Measurements from ENCODE around the gene MYO19.
"Not testable (repeated sequence)": the region's sequence is repeated elsewhere in the genome, so short reads cannot be mapped to it uniquely, and the experiment has no call there.

MYO19 gene

DNA sequence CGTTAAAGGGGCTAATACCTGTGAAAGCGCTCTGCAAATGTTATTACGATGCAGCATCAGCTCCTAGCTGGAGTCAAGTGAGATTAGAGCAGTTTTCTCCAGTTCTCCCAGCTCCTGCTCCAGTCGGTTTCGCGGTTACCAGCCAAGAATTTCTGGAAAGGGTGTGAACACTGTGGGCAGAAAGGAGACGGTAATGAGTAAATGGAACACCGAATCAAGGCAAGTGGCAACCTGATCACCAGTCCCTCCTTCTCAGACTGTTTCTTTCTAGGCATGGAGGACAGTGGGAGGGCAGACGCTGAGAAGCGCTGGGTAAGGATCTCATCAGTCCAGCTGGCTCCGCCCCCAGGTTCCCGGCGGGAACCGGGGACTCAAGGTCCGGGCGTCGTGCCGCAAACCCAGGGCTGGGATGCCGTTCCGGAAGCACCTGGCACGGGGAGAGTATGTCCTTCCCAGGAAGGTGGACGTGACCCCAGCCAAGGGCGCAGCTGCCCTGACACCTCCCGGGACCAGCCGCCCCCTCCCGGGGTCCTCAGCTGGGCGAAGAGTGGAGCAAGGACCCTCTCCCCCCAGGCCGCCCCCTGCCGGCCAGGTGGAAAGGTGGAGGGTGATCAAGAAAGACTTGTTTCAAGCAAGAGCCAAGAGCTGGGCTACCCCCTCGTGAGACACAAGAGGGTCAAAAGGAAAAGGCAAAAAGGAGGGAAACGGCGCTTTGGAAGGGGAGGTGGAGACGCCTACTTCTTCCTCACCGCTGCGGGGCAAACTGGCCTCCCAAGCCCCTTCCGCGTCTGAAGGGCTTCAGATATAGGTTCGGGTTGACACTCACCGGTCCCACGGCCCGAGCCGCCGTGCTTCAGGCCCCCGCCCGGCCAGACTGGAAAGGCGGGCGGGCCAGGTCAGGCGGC lies 481 bp downstream of the MYO19 start:
- DNase-seq (ENCODE audit: low spot score), result peak; percentile 64

DNA sequence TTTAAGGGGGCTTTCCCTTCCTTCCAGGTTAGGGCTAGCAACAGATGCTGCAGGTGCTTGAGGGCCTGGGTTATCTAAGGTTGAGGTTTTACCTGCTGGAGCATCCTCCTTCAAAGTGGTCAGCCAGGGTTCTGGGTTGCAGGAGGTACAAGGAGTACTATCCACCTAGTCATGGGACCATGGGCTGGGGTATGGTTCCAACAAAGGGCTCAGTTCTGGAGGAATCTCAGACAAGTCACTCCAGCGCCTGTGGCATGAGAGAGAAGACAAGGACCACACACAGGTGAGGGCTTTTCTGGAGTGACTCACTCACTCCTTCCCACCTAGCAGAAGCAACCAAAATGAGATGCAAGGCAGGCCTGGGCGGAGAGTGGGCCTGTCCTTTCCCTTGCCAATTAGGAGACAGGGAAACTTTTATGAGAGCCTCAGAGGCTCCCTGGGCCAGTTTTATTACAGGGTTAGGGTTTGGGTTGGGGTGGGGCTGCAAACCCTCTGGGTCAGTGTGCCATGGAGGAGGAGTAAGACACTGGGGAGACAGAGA lies 2.2 kb downstream of the MYO19 start:
- DNase-seq (ENCODE audit: low spot score), result no peak

DNA sequence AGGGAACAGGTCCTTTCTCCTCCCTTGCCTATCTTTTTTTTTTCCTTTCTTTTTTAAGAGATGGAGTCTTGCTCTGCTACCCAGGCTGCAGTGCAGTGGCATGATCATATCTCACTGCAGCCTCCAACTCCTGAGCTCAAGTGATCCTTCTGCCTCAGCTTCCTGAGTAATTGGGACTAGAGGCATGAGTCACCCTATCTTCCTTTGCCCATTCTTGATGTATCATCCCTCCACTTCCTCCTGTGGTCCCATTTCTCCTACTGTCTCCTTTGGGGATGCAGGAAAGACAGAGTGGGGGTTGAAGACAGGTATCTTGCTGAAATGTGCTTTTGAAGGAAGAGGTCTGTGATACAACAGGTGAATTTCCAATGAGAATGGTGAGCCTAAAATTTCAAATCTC lies 5.5 kb downstream of the MYO19 start:
- DNase-seq (ENCODE audit: low spot score), result no peak

DNA sequence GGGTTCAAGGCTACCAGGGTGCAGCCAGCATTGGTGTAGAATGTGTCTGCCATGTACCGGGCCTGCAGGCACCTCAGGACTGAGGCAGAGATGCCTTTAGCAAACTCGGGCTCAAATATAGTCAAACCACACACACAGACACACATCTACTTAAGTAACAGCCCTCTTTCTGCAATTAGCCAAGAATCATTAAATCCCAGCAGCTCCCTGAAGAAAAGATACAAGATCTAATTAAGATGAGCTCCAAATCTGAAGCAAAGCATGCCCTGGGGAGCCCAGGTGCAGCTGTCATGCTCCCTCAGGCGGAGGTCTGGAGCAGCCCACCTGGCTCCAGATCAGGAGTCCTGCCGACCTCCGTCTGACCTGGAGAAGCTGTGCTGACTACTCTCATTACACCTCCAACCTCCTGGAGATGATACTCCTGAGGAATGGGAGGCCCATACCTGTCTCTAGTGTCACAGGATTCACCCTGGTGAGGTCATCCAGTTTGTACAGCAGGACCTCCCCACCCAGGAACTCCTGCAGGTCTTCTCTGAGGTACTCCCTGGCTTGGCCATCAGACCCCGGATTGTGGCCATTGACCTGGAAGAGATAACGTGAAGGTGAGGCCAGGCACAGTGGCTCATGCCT lies 6.9 kb downstream of the MYO19 start:
- DNase-seq (ENCODE audit: low spot score), result no peak

DNA sequence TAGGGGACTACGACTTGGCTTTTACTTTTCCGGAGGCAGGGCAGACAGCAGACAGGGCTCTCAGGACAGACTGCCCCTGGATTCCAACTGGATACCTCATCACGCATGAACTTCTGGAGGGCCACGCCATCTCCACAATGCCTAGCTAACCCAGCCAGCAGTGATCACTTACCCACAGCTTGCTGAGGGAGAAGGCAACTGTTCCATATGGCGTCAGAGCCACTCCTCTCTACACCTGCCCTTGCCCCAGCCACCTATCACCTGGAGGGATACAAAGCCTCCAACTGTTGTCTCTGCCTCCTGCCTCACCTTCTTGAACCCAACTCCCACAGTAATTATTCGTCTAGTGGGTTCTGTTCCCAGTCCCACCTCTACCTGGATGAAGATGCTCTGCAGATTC lies 8.8 kb downstream of the MYO19 start:
- no peak for DNase-seq (ENCODE audit: low spot score)

DNA sequence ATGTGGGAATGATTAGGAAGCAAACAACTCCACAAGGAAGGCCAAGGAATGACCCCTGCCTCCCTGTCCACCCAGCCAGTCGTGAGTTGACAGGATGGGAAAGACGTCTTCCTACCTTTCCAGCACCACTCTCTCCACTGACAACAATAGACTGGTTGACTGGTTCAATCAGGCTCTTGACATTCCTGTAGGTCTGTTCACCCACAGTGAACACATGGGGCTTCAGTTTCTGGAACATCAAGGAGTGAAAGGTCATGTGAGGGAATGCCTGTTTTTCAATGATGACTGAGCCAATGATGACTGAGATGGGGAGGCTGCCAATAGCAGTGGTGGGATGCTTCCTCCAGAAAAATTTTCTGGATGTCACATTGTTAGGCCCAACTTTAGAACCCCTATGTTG lies 9.6 kb downstream of the MYO19 start:
- DNase-seq (ENCODE audit: low spot score), result no peak

DNA sequence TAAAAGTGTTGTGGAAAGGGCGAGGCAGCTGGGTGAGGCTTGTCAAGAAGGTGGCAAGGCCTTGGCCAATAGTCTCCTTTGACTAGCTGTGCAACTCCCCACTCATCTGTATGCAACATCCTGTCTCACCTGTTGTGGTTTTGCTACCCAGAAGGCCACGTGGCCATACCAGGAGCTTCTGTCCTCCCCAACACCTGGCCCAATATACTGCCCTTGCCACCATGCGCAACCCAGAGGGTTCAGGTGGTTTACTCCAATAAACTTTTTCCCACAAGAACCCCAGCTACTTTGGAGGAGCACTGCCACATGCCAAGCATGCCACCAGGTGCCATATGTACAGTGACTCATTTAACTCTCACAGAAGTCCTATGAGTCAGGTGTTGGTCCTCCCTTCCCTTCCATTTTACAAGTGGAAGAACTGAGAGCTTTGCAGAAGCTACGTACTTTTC lies 10.2 kb downstream of the MYO19 start:
- DNase-seq (ENCODE audit: low spot score), result no peak

DNA sequence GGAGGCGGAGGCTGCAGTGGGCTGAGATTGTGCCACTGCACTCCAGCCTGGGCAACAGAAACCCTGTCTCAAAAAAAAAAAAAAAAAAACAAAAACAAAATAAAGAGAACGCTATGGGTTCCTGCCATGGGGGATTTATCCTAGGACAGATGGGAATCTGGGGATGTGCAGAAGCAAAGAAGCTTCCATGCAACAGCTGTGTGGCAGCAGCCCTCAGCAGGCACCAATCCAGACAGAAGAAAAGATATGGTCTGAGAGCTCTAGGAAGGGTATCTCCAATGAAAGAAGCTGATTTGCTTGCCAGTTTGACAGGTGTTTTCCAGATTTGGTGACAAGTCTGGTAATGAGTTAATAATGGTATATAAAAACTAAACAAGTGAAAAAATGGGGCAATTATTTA lies 11.6 kb downstream of the MYO19 start:
- DNase-seq (ENCODE audit: low spot score), result no peak

DNA sequence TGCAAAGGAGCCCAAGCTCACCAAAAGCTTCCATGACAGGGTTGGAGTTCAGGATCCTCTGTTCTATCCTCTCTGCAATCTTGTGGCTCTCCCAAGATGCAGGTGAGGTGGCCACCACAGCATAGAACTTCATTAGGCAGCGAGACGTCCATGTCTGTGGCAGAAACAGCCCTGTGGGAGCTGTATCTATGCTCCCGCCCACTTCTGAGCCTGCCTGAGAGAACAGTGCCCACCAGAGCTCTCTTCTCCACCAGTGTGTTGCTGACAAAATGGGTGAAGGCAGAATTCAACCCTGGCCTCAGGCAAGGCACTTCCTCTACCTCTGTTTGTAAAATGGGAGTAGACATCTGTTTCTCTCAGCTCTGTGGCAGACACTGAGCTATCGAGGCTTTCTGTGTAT lies 18.8 kb downstream of the MYO19 start:
- no peak for DNase-seq (ENCODE audit: low spot score)

DNA sequence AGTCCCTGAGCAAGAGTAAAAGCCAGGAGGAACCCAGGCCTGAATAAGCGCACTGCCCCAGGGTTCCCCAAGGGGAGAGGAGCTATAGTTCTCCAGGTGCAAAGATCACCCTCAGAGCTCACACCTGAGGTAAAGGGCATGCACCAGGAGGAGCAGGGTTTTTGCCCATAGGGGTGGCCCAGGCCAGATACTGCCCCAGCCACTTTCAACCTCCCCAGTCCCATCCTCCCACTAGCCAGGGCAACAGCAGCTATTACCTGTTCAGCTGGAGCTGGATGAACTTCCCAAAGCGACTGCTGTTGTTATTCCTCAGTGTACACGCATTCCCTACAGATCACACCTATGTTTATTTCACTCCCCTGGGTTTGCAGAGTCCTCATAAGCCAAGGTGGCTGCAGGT lies 19.8 kb downstream of the MYO19 start:
- no peak for DNase-seq (ENCODE audit: low spot score)

DNA sequence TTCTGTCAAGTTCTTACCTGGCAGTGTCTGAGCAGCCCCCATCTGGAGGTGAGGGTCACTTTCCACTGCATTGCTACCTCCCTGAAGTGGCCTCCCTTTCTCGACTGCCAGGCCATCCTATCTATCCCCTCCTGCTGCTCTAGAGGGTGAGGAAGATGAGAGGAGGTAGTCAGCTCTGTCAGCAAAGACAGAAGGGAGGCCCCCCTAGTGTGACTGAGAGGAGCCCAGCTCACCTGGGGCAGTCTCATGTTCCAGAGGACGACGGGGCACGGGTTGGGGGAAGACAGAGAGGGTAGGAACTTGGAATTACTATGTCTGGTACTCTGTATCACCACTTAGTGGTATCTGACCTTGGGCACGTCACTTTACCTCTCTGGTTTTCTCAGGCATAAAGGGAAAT lies 22.0 kb downstream of the MYO19 start:
- no peak for DNase-seq (ENCODE audit: low spot score)

DNA sequence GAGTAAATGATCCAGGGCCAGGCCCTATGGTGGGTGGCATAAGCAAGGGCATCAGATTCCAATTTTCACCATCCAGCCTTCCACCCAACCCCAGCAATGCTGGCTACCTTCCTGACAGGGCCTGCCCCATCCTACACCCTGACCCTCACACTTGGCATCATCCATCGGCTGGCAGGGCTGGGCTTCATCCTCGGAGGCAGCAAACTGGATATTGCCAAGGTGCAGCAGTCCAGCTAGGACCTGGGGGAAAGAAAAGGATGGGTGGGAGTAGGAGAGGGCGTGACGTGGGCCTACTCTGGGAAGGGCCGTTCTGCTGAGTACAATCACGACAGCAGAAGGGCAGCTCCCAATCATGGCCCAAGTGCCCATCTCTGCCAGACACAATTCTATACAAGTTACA lies 23.5 kb downstream of the MYO19 start:
- no peak for DNase-seq (ENCODE audit: low spot score)

DNA sequence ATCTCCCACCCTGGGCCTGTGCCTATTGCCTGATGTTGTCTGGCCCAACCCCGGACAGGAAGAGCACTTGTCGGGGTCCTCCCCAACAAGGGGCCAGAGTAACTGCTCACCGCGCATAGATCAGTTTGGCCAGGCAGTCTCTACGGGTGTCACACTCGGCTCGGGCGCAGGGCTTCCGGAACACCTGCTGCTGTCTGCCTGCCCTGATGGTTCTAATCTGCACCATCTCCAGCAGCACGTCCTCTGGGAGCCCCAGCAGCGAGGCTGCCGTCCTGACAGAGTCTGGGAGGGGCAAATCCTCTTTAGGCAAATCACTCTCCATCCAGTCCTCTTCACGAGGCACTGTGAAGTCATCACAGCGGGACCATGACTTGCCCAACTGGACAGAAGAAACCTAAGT lies 24.0 kb downstream of the MYO19 start:
- DNase-seq (ENCODE audit: low spot score), result no peak

DNA sequence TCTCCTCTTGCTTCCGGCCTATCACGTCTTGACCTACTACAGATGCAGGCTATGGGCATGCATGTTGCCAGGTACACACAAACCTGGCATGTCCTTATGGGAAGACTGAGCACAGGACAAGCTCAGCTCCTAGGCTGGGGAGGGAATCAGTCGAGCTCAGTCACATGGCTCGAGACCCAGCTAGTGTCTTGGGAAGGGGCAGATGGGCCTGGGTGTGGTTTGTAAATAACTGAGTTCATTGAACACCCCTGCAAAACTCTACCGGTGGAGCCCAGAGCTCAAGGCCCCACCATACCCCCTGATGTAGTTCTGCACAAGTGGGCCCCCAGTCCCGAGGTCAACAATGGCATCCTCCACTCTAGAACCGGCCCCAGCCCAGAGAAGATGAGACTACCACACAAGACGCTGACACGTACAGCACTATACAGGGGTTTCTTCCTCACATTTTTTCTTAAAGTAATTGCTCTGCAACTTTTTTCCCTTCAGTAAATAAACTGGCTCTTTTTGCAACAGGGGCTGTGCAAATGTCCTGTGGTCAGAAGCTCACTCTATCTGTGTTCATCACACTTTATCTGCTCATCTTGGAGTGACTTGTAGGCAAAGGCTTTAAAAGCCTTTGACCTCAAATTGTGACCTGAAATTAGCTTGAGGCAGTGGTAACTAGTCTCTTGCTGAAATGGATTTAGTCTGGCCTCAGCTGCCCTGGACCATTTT lies 25.2 kb downstream of the MYO19 start:
- no peak for DNase-seq (ENCODE audit: low spot score)

DNA sequence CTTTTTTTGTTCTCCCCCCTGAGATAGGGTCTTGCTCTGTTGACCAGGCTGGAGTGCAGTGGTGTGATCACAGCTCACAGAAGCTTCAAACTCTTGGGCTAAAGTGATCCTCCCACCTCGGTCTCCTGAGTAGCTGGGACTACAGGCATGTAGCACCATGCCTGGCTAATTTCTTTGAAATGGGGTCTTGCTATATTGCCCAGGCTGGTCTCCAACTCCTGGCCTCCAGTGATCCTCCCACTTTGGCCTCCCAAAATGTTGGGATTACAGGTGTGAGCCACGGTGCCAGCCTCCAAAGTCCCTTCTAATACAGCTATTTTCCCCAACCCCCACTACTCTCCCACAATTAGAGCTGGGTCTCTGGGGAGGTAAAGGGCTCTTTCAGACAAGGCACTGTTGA lies 26.2 kb downstream of the MYO19 start:
- not testable (repeated sequence) for DNase-seq (ENCODE audit: low spot score)

DNA sequence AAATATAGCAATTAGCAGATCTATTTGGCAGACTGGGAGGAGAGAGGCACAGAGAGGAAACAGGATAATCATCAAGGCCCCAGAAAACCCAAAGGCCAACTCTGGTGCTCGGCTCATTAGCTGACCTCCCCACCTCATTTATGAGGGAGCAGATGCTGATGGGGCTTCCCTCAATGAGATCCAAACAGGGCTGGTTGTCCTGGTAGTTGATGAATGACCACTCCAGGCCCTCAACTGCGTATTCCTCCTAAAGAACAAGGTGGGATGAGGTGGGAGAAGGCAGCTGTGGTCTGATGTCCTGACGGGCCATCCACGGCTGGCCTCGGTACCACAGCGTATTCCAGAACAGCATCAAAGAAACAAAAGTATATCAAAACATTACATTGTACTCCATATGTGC lies 27.4 kb downstream of the MYO19 start:
- DNase-seq (ENCODE audit: low spot score), result no peak

DNA sequence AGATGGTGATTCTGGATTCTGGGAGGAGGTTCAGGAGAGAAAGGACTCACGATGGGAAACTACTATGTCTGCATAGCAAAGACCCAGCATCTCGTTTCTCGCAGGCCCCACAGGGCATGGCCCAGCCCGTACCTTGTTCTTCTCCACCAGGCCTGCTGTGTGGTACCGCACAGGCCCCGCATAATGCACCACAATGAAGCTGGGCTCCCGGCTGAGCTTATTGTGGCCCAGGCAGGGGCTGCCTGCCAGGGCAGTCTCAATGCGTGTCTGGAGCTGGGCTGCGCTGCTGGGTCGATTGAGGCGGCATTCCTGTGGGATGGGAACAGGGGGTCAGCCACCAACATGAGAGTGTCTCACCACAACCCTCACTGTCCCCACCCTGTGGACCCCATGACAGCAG lies 27.8 kb downstream of the MYO19 start:
- DNase-seq (ENCODE audit: low spot score), result no peak

DNA sequence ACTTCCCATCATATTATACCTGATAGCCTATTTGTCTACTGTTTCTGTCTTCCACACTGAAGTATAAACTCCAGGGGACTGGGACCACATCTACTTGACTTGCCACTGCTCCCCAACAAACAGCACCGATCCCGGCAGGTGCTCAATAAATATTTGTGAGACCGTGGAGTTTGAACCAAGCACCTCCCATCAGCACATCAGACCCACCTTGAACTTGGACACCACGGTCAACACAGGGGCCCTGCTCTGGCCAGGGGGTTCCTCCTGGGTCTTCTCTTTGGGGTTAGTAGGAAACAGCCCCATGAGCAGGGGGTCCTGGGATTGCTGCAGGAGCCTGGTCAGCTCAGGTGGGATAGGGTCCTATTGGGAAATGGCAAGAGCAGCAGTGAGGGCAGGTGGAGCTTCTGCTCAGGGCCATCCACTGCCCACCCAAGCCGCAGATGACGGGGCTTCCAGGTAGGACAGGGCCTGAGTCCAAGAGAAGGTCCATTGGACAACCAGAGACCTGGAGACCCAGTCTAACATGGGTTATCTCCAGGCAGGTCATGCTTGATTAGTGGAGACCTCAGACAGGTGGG lies 28.3 kb downstream of the MYO19 start:
- no peak for DNase-seq (ENCODE audit: low spot score)

DNA sequence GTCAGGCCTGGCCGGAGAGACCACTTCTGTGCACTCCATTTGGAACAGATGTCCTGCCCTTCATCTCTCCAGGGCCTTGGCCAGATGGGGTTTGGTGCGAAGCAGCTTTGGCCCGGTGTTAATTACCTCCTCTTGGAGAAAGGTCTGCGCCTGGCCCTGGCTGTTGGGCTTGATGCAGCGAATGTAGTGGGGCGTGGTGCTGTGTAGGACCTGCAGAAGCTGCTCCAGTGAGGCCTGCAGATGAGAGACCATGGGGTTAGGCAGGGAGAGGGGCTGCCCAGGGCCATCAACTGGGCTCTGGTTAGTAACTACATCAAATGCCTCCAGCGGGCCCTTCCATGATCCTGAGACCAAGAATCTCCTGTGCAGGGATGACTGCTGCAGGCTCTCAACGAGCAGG lies 29.5 kb downstream of the MYO19 start:
- DNase-seq (ENCODE audit: low spot score), result no peak

DNA sequence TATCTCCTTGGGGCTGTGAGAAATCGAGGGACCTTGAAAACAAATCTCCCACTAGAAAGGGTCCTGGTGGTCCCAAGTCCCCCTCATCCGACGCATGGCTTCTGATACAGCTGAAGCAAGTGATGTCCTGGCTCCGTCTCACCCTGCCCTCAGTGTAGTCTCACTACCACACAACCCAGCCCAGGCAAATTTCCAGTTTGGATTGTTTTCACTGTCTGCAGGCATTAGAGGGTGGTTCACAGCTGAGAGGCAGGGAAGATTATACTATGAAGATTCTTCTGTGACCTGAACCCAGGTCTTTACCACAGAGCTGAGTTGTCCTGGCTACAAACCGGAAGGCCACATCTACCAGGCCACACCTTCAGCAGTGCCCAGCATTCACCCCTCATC lies 30.5 kb downstream of the MYO19 start:
- no peak for DNase-seq (ENCODE audit: low spot score)

DNA sequence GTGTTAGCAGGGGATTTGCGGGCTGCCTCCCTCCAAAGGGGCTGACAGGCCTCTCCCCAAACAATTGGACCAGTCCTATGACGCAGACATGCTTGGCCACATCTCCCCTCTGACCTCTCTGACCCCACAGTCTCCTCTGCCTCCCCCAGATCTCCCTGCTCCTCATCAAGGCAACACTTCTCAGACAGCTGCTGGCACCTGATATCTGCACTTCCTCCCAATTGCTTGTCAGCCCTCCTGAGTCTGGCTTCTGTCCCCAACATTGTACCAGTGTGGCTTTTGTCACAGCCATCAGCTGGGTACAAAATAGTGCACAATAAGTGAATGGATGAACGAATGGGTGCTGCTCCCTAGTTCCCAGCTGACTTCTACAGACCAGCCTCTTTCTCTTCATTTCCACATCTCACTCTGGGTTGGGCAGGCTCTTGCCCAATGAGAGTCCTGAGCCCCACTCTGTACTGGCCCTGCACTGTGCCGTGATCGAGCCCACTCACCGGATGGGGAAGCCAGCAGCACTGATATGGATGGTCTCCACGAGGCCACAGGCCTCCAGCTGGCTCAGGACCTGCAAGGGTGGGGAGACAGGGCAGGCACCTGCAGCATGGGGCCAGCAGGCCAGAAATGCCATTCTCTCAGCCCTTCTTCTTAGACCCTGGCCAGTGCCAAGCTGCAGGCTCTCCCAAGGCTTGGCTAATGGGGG lies 31.1 kb downstream of the MYO19 start:
- no peak for DNase-seq (ENCODE audit: low spot score)

DNA sequence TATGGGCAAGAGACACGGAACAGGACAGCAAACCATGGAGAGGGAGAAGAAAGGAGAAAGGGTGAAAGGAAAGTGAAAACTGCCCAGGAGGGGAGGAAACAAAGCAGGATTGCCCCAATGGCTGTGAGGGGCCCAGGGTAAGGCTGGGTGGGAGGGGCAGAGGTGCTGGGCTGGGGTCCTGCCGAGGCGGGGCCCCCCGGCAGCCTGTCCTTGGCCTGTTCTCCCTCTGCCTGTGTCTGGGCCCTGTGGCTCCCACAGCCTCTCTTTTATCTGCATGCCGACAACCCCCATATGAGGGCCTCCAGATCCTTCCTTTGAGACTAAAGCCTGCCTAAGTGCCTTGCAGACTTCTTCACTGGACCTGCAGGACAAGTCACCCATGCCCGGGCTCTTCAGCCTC lies 32.7 kb downstream of the MYO19 start:
- DNase-seq (ENCODE audit: low spot score), result no peak
